GM10266 (cell line): ENCODE data around the gene CRYBB3.
"Not testable (repeated sequence)": the region's sequence is repeated elsewhere in the genome, so short reads cannot be mapped to it uniquely, and the experiment has no call there.

Experiments
- DNase-seq: peaks from one replicate; pipeline ENCODE4 v3.0.0; 2012; ENCODE audit errors: extremely low spot score
- TF ChIP-seq, protein P1 (sequence below): IDR thresholded peaks from 2 replicates; pipeline ENCODE4 v1.5.1; 2012; ENCODE audit warnings: mild to moderate bottlenecking, low read depth; ENCODE audit not compliant: control insufficient read depth, insufficient read depth; ENCODE audit errors: missing control alignments

CRYBB3 gene

GRCh38 chr22:25236417-25236816 is 36.8 kb downstream of the CRYBB3 start:
- no peak for DNase-seq

GRCh38 chr22:25237503-25237902 is 37.8 kb downstream of the CRYBB3 start:
- TF ChIP-seq, protein P1, sequence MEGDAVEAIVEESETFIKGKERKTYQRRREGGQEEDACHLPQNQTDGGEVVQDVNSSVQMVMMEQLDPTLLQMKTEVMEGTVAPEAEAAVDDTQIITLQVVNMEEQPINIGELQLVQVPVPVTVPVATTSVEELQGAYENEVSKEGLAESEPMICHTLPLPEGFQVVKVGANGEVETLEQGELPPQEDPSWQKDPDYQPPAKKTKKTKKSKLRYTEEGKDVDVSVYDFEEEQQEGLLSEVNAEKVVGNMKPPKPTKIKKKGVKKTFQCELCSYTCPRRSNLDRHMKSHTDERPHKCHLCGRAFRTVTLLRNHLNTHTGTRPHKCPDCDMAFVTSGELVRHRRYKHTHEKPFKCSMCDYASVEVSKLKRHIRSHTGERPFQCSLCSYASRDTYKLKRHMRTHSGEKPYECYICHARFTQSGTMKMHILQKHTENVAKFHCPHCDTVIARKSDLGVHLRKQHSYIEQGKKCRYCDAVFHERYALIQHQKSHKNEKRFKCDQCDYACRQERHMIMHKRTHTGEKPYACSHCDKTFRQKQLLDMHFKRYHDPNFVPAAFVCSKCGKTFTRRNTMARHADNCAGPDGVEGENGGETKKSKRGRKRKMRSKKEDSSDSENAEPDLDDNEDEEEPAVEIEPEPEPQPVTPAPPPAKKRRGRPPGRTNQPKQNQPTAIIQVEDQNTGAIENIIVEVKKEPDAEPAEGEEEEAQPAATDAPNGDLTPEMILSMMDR: no peak
- no peak for DNase-seq

More at GRCh38 chr22:25236417-25236816, 36.8 kb downstream of the CRYBB3 start:
- TF ChIP-seq, protein P1: no peak

GRCh38 chr22:25238058-25238457 is 38.4 kb downstream of the CRYBB3 start:
- DNase-seq: not testable (repeated sequence)

- DNase-seq: not testable (repeated sequence)
Observed at GRCh38 chr22:25255169-25255568, 55.5 kb downstream of the CRYBB3 start.
